K562 (cell line): ENCODE measurements around the gene R3HDM2. TPM values are rescaled to one million over a fixed set of nuclear protein-coding genes. Genes with fewer than 3 reads are reported as not detected.

Experiments
- ATAC-seq: fragments of 200-7000 bp; cut with Tn5 transposase; 3 replicates; pipeline ENCODE4 v1.9.1; 2020; ENCODE audit warnings: moderate library complexity
- BruUV-seq: library from RNA; stranded (reverse); fragments of 400-500 nt; replicated peaks from 2 replicates; lab custom pipeline; 2021; lab: Mats Ljungman, UMichigan
- CTCF ChIA-PET: fragments of 300-600 bp; formaldehyde crosslinking; extraction: SDS; loops from one replicate; lab custom pipeline; 2021; ENCODE audit warnings: low intra/inter-chr PET ratio; lab: Yijun Ruan, JAX
- POLR2A ChIA-PET: fragments of 300-600, 350-650 bp; sonication (Branson Sonifier 250); formaldehyde crosslinking; extraction: SDS; loops from one replicate; lab custom pipeline; 2021; ENCODE audit warnings: antibody characterized with exemption, inconsistent platforms; lab: Yijun Ruan, JAX
- DNase-seq, 4 experiments: peaks; one replicate each; pipeline versions ENCODE4 v3.0.0 to v3.0.0-alpha.2; 2011 to 2018; ENCODE audit warnings: low spot score in 3 of 4, mixed read lengths in 3 of 4; ENCODE audit errors: extremely low read depth in 1 of 4
- FAIRE-seq: peaks from 2 replicates; lab custom pipeline; 2011; peaks lifted over from hg19 to GRCh38; lab: Jason Lieb, UNC
- H2AFZ ChIP-seq: 2 replicates; pipeline ENCODE4 v1.6.0; 2011; ENCODE audit warnings: low read depth, low read length, control low read depth, inconsistent platforms
- H3K27ac ChIP-seq: fragments of 200-600 bp; 3 replicates; pipeline ENCODE4 v1.8.0; 2011; ENCODE audit warnings: low read depth, mild to moderate bottlenecking, control low read depth, inconsistent platforms, low read length, moderate library complexity, mixed read lengths; ENCODE audit errors: extremely low read depth
- H3K27me3 ChIP-seq, 2 experiments: fragments of 300-600 bp in 1 of 2; 2 replicates in 1 of 2; 3 replicates in 1 of 2; pipeline versions ENCODE4 v1.6.0 to v1.8.0; 2011; ENCODE audit warnings: inconsistent platforms in 2 of 2, low read length in 2 of 2, mild to moderate bottlenecking in 1 of 2, mixed read lengths in 1 of 2, moderate library complexity in 1 of 2; ENCODE audit not compliant: control insufficient read depth in 2 of 2, insufficient read depth in 2 of 2
- H3K36me3 ChIP-seq: fragments of 300-600 bp; 3 replicates; pipeline ENCODE4 v1.8.0; 2011; ENCODE audit warnings: mild to moderate bottlenecking, low read length, inconsistent platforms; ENCODE audit not compliant: control insufficient read depth, insufficient read depth
- H3K4me1 ChIP-seq, 2 experiments: fragments of 200-600 bp in 1 of 2; replicated peaks in 1 of 2; 2 replicates in 1 of 2; 3 replicates in 1 of 2; pipeline versions ENCODE4 v1.5.1 to v1.8.0; 2011; ENCODE audit warnings: inconsistent platforms in 2 of 2, low read length in 2 of 2, mild to moderate bottlenecking in 1 of 2, mixed read lengths in 1 of 2, moderate library complexity in 1 of 2; ENCODE audit not compliant: control insufficient read depth in 2 of 2, insufficient read depth in 2 of 2
- H3K4me2 ChIP-seq: 2 replicates; pipeline ENCODE4 v1.6.1; 2011; ENCODE audit warnings: low read length, control low read depth, inconsistent platforms, mixed read lengths; ENCODE audit not compliant: insufficient read depth
- H3K4me3 ChIP-seq: fragments of 200-600 bp; sonication (generic), shearing (Covaris generic); 2 replicates; pipeline ENCODE4 v1.5.1; 2016; ENCODE audit warnings: control low read depth, inconsistent platforms
- H3K79me2 ChIP-seq: fragments of 200-600 bp; 3 replicates; pipeline ENCODE4 v1.8.0; 2011; ENCODE audit warnings: low read length, inconsistent platforms; ENCODE audit not compliant: control insufficient read depth, insufficient read depth
- H3K9ac ChIP-seq, 2 experiments: 2 replicates each; pipeline versions ENCODE4 v1.6.0 to v1.6.1; 2011; ENCODE audit warnings: low read depth in 2 of 2, low read length in 2 of 2, control low read depth in 1 of 2, inconsistent platforms in 1 of 2, mild to moderate bottlenecking in 1 of 2, mixed read lengths in 1 of 2; ENCODE audit not compliant: insufficient read depth in 1 of 2
- H3K9me1 ChIP-seq: one replicate; pipeline ENCODE4 v1.6.0; 2011; ENCODE audit warnings: inconsistent platforms, mild to moderate bottlenecking, low read length, moderate library complexity; ENCODE audit not compliant: control insufficient read depth, insufficient read depth
- H3K9me3 ChIP-seq: replicated peaks from 2 replicates; pipeline ENCODE4 v1.5.1; 2011; ENCODE audit warnings: low read depth, low read length, inconsistent platforms; ENCODE audit not compliant: control insufficient read depth, insufficient read depth
- H4K20me1 ChIP-seq: replicated peaks from 2 replicates; pipeline ENCODE4 v1.6.1; 2011; ENCODE audit warnings: low read length, inconsistent platforms, mixed read lengths; ENCODE audit not compliant: control insufficient read depth, insufficient read depth
- CC2D1A ChIP-seq: fragments of 450-650 bp; IDR thresholded peaks from 2 replicates; pipeline ENCODE4 v1.6.1; 2017; ENCODE audit warnings: mild to moderate bottlenecking
- CEBPG ChIP-seq, 3 experiments: fragments of 200-800 bp in 1 of 3; sonication (Bioruptor generic) in 1 of 3; sonication (generic) in 1 of 3; formaldehyde crosslinking in 1 of 3; IDR thresholded peaks in 2 of 3; conservative IDR thresholded peaks in 1 of 3; 2 replicates each; pipeline versions ENCODE4 v1.6.1 to v1.8.0; 2016 to 2022; ENCODE audit warnings: missing compliant biosample characterization in 2 of 3, missing genetic modification characterization in 2 of 3, mild to moderate bottlenecking in 1 of 3, missing genetic modification reagents in 1 of 3
- DACH1 ChIP-seq: fragments of 450-650 bp; IDR thresholded peaks from 2 replicates; pipeline ENCODE4 v1.6.1; 2018; ENCODE audit not compliant: partially characterized antibody
- EP400 ChIP-seq: fragments of 450-650 bp; IDR thresholded peaks from 2 replicates; pipeline ENCODE4 v1.6.1; 2017; ENCODE audit warnings: antibody characterized with exemption, mild to moderate bottlenecking, moderate library complexity
- SRF ChIP-seq, 2 experiments: fragments of 250-450, 450-650 bp in 1 of 2; sonication (Bioruptor Pico) in 1 of 2; sonication (generic) in 1 of 2; formaldehyde crosslinking; IDR thresholded peaks; 2 replicates each; pipeline versions ENCODE4 v1.5.0 to v1.5.1; 2020 to 2022; ENCODE audit warnings: mild to moderate bottlenecking in 1 of 2, missing genetic modification reagents in 1 of 2
- TFAM ChIP-seq: fragments of 250-450 bp; sonication (Bioruptor Pico); conservative IDR thresholded peaks from 2 replicates; pipeline ENCODE4 v1.5.0; 2021; ENCODE audit warnings: mild to moderate bottlenecking, moderate library complexity
- ZNF184 ChIP-seq: sonication (generic); formaldehyde crosslinking; IDR thresholded peaks from 2 replicates; pipeline ENCODE4 v1.5.0; 2020; ENCODE audit warnings: missing genetic modification reagents
- ZNF217 ChIP-seq: sonication (generic); formaldehyde crosslinking; IDR thresholded peaks from 2 replicates; pipeline ENCODE4 v1.8.0; 2022; ENCODE audit warnings: mild to moderate bottlenecking, missing genetic modification reagents
- ZNF239 ChIP-seq: fragments of 250-450 bp; sonication (Bioruptor Pico); IDR thresholded peaks from 2 replicates; pipeline ENCODE4 v1.4.0; 2020; ENCODE audit warnings: mild to moderate bottlenecking
- WGBS: fragments of 100-300 bp; shearing (Covaris generic); methylation state at CpG from one replicate; pipeline ENCODE4 v1.1.6; 2016; ENCODE audit warnings: low coverage, mixed read lengths; ENCODE audit not compliant: insufficient coverage; ENCODE audit errors: missing lambda C conversion rate; 5-methylcytosine and 5-hydroxymethylcytosine counted together
- in situ Hi-C: fragments of 300-500 bp; cut with MboI; formaldehyde crosslinking; loops from 4 replicates; pipeline ENCODE4 v1.15.0; 2018; ENCODE audit warnings: inconsistent platforms, mixed read lengths
- intact Hi-C: fragments of 100-400 bp; cut with micrococcal nuclease; formaldehyde crosslinking; loops from 2 replicates; pipeline ENCODE4 v1.14.2; 2022
- polyA plus RNA-seq, 8 experiments: library from polyadenylated mRNA; depleted of rRNA in 4 of 8; stranded (reverse) in 5 of 8; unstranded in 3 of 8; fragments of >200 nt; fragmentation: Nextera tagmentation in 2 of 8; fragmentation: Illumina TruSeq in 1 of 8; extraction: Ambion mirVana in 2 of 8; extraction: Trizol in 1 of 8; gene quantifications; 2 replicates each; pipeline versions ENCODE4 v1.2.1 to v1.2.3, GENCODE V29; 2011 to 2014; ENCODE audit warnings: inconsistent platforms in 1 of 8, missing spikeins in 1 of 8
- total RNA-seq, 7 experiments: library from RNA; depleted of rRNA in 6 of 7; stranded (reverse); fragments of >200 nt in 6 of 7; fragmentation: Illumina TruSeq in 2 of 7; extraction: Trizol in 2 of 7; gene quantifications; 2 replicates each; pipeline versions ENCODE4 v1.2.1 to v1.2.3, GENCODE V29; 2011 to 2021; ENCODE audit warnings: low replicate concordance in 1 of 7
- TF ChIP-seq, protein P1 (sequence below), 2 experiments: IDR thresholded peaks; 2 replicates each; pipeline ENCODE4 v1.6.1; 2011; ENCODE audit warnings: borderline replicate concordance in 1 of 2, control low read depth in 1 of 2, low read depth in 1 of 2, low read length in 1 of 2, mild to moderate bottlenecking in 1 of 2, mixed read lengths in 1 of 2, moderate library complexity in 1 of 2; ENCODE audit not compliant: insufficient read depth in 1 of 2, insufficient read length in 1 of 2, poor library complexity in 1 of 2, severe bottlenecking in 1 of 2; ENCODE audit errors: extremely low read depth in 1 of 2
- TF ChIP-seq, protein P2 (sequence below): sonication (generic); formaldehyde crosslinking; IDR thresholded peaks from 2 replicates; pipeline ENCODE4 v1.8.0; 2022; ENCODE audit warnings: mild to moderate bottlenecking, low read depth, missing genetic modification reagents

The R3HDM2 gene
- total and polyA plus RNA-seq, 9 of the 15 experiments (the other 6 are each of a cell fraction or from before 2014, with no cell fraction given) = 3.3 to 18.8 (median 9.0) TPM

DNA sequence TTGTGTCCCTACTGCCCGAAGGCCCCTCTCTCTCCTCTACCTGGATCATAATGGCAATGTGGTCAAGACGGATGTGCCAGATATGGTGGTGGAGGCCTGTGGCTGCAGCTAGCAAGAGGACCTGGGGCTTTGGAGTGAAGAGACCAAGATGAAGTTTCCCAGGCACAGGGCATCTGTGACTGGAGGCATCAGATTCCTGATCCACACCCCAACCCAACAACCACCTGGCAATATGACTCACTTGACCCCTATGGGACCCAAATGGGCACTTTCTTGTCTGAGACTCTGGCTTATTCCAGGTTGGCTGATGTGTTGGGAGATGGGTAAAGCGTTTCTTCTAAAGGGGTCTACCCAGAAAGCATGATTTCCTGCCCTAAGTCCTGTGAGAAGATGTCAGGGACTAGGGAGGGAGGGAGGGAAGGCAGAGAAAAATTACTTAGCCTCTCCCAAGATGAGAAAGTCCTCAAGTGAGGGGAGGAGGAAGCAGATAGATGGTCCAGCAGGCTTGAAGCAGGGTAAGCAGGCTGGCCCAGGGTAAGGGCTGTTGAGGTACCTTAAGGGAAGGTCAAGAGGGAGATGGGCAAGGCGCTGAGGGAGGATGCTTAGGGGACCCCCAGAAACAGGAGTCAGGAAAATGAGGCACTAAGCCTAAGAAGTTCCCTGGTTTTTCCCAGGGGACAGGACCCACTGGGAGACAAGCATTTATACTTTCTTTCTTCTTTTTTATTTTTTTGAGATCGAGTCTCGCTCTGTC lies 26.1 kb upstream of the R3HDM2 start:
- in situ Hi-C loops = no loop called here
- ATAC-seq = no peak
- TF ChIP-seq TFAM (CRISPR knock-in tag) (no peak), SRF (CRISPR knock-in tag; IDR thresholded peaks at IDR 0.05) (0 out of 4 replicates have a peak, but pooled peaks of 1 of the 2 experiments have one; percentile 9), ZNF184 (CRISPR knock-in tag) (no peak), CC2D1A (no peak), DACH1 (no peak), ZNF239 (CRISPR knock-in tag) (no peak), EP400 (no peak), ZNF217 (no peak), CEBPG (CRISPR knock-in tag; IDR thresholded peaks at IDR 0.05) (peak; percentile 0; the same call in 1 of the 2 replicates), CEBPG (tag; conservative IDR thresholded peaks at IDR 0.05 in 1 of 2, IDR thresholded peaks at IDR 0.05 in 1 of 2) (no peak)
- TF ChIP-seq, protein P1, sequence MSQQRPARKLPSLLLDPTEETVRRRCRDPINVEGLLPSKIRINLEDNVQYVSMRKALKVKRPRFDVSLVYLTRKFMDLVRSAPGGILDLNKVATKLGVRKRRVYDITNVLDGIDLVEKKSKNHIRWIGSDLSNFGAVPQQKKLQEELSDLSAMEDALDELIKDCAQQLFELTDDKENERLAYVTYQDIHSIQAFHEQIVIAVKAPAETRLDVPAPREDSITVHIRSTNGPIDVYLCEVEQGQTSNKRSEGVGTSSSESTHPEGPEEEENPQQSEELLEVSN (IDR thresholded peaks at IDR 0.05; ENCODE audit: borderline replicate concordance in 1 of 2, extremely low read depth in 1 of 2, insufficient read depth in 1 of 2, insufficient read length in 1 of 2, low read depth in 1 of 2, low read length in 1 of 2, poor library complexity in 1 of 2, severe bottlenecking in 1 of 2) = no peak
- TF ChIP-seq, protein P2, sequence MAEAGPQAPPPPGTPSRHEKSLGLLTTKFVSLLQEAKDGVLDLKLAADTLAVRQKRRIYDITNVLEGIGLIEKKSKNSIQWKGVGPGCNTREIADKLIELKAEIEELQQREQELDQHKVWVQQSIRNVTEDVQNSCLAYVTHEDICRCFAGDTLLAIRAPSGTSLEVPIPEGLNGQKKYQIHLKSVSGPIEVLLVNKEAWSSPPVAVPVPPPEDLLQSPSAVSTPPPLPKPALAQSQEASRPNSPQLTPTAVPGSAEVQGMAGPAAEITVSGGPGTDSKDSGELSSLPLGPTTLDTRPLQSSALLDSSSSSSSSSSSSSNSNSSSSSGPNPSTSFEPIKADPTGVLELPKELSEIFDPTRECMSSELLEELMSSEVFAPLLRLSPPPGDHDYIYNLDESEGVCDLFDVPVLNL (CRISPR knock-in tag) = no peak

More for the DNA sequence above, 26.1 kb upstream of the R3HDM2 start:
- Histone ChIP-seq H3K9me3 (no peaks in the 10 kb centered on the region), H3K4me2 (peak overlapping the region; percentile 91), H3K27me3 (no peaks in the 10 kb centered on the region), H3K9me1 (no peaks in the 10 kb centered on the region), H4K20me1 (no peaks in the 10 kb centered on the region), H3K27ac (peak overlapping the region; percentile 50; the same call in 1 of the 3 replicates), H3K9ac (peak overlapping the region; percentile 78 to 87; a peak in 3 of 4 replicates), H3K4me1 (peaks cover 57 to 60% of the 10 kb centered on the region in 2 experiments), H3K79me2 (peaks cover 20% of the 10 kb centered on the region; the same call in 2 of the 3 replicates), H3K36me3 (no peaks in the 10 kb centered on the region), H2AFZ (no peak overlapping the region), H3K4me3 (peak overlapping the region; percentile 62; the same call in 1 of the 2 replicates)
- intact Hi-C loops = loop anchor here (5.0 kb wide), 1 partner anchor 235 kb away; the partner anchor contains the start of gene OS9
- CTCF ChIA-PET = interaction anchor here (0.6 to 0.9 kb wide), 3 partner anchors 58 to 242 kb away, joined by 3 to 5 read pairs (median 4); no protein-coding TSS in a partner anchor
- POLR2A ChIA-PET = interaction anchor here (1.2 to 2.4 kb wide), 4 partner anchors 12 to 62 kb away, joined by 4 to 9 read pairs (median 5); no protein-coding TSS in a partner anchor
- no TSS peak for BruUV-seq
- FAIRE-seq (no peak), DNase-seq (no peak)
- WGBS = 51% methylated on average over 6 of the region's 6 CpGs
